T-helper 1 cell treated with Interleukin-12 subunit alpha and Interleukin-12 subunit beta and Interleukin-4 antibody, amounts not matched to agents 30 μg/mL and 1 μg/mL, for 36 hours (primary cell): Measurements from ENCODE around the gene PHF21A.

ENCODE experiments used
- H3K27ac Mint-ChIP-seq: one replicate; pipeline ENCODE4 v1.8.0; 2021; ENCODE audit warnings: mild to moderate bottlenecking, mixed read lengths
- H3K27me3 Mint-ChIP-seq: one replicate; pipeline ENCODE4 v1.8.0; 2021; ENCODE audit warnings: low read depth, mixed read lengths
- H3K36me3 Mint-ChIP-seq: one replicate; pipeline ENCODE4 v1.8.0; 2021; ENCODE audit warnings: low read depth, mixed read lengths
- H3K4me1 Mint-ChIP-seq: one replicate; pipeline ENCODE4 v1.8.0; 2021; ENCODE audit warnings: low read depth, mixed read lengths
- H3K4me3 Mint-ChIP-seq: one replicate; pipeline ENCODE4 v1.8.0; 2021; ENCODE audit warnings: mild to moderate bottlenecking, moderate library complexity, mixed read lengths
- H3K9me3 Mint-ChIP-seq: one replicate; pipeline ENCODE4 v1.8.0; 2021; ENCODE audit warnings: mixed read lengths

Gene PHF21A

GRCh38 chr11:46049325-46049897 is 71.8 kb downstream of the PHF21A start:
- Mint-ChIP-seq H3K27me3 (no peaks in the 10 kb centered on the region), H3K36me3 (peaks cover 18% of the 10 kb centered on the region), H3K27ac (no peak overlapping the region), H3K4me1 (peaks cover 7% of the 10 kb centered on the region), H3K4me3 (no peak overlapping the region), H3K9me3 (no peaks in the 10 kb centered on the region)

DNA sequence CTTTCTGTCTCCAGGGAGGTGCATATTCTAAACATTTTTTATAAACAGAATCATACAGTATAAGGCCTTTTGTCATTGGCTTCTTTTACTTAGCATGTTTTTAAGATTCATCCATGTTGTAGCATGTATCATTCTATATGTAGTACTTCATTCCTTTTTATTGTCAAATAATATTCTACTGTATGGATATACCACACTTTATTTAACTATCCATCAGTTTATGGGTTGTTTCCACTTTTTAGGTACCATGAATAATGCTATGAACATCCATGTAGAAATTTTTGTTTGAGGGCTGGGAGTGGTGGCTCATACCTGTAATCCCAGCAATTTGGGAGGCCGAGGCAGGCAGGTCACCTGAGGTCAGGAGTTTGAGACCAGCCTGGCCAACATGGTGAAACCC is 73.1 kb downstream of the PHF21A start:
- Mint-ChIP-seq H3K27ac (no peak overlapping the region), H3K27me3 (no peaks in the 10 kb centered on the region), H3K9me3 (no peaks in the 10 kb centered on the region), H3K4me1 (peaks cover 7% of the 10 kb centered on the region), H3K4me3 (no peak overlapping the region), H3K36me3 (peaks cover 17% of the 10 kb centered on the region)

DNA sequence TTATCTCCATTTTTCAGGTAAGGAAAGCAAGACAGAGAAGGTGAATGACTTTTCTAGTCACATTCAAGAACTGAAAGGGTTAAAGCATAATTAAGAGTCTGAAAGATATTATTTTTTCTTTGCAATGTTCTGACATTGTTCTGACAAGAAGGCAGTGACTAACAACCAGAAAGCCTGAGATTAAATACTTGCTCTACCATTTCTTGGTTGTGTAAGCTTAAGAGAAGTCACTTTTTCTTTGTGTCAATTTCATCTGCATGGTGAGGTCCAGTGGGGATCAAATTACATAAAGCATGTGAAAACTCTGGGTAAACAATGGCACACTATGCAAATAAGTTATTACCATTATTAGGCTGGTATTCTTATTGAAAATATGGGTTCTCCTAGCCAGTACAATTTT is 73.7 kb downstream of the PHF21A start:
- no peaks in the 10 kb centered on the region for H3K9me3 Mint-ChIP-seq
- H3K27ac Mint-ChIP-seq: no peak overlapping the region
- peaks cover 7% of the 10 kb centered on the region for H3K4me1 Mint-ChIP-seq
- H3K27me3 Mint-ChIP-seq: no peaks in the 10 kb centered on the region
- no peak overlapping the region for H3K4me3 Mint-ChIP-seq
- H3K36me3 Mint-ChIP-seq: peaks cover 17% of the 10 kb centered on the region

DNA sequence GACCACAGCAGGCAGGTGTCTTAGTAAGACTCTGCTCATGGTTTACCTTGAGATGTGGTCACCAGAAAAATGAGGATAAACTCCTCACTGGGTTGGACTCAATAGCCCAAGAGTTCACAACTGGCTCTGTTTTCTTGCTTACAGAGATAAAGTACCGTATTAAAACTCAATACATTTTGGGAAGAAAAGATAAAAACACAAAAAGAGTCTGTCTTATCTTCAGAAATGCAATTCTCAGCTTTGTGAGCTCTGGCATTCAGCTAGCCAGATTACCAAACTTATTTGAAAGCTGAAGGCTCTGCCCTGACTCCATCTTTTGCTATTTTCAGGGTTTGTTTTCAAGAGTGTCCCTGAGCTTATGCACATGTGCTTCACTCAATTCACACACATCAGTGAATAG is 75.4 kb downstream of the PHF21A start:
- H3K27ac Mint-ChIP-seq: no peak overlapping the region
- peaks cover 11% of the 10 kb centered on the region for H3K4me1 Mint-ChIP-seq
- no peak overlapping the region for H3K4me3 Mint-ChIP-seq
- peaks cover 13% of the 10 kb centered on the region for H3K36me3 Mint-ChIP-seq
- no peaks in the 10 kb centered on the region for H3K9me3 Mint-ChIP-seq
- H3K27me3 Mint-ChIP-seq: no peaks in the 10 kb centered on the region

GRCh38 chr11:46044601-46045000 is 76.7 kb downstream of the PHF21A start:
- H3K27ac Mint-ChIP-seq: no peak overlapping the region
- peaks cover 13% of the 10 kb centered on the region for H3K36me3 Mint-ChIP-seq
- H3K27me3 Mint-ChIP-seq: no peaks in the 10 kb centered on the region
- H3K4me3 Mint-ChIP-seq: no peak overlapping the region
- H3K9me3 Mint-ChIP-seq: no peaks in the 10 kb centered on the region
- peaks cover 17% of the 10 kb centered on the region for H3K4me1 Mint-ChIP-seq

GRCh38 chr11:46039990-46040389 is 81.3 kb downstream of the PHF21A start:
- Mint-ChIP-seq H3K27ac (no peak overlapping the region), H3K4me3 (no peak overlapping the region), H3K27me3 (no peaks in the 10 kb centered on the region), H3K36me3 (peaks cover 5% of the 10 kb centered on the region), H3K4me1 (peaks cover 12% of the 10 kb centered on the region), H3K9me3 (no peaks in the 10 kb centered on the region)

- H3K27ac Mint-ChIP-seq: no peak overlapping the region
- no peaks in the 10 kb centered on the region for H3K27me3 Mint-ChIP-seq
- no peak overlapping the region for H3K4me3 Mint-ChIP-seq
- peaks cover 12% of the 10 kb centered on the region for H3K4me1 Mint-ChIP-seq
- H3K9me3 Mint-ChIP-seq: no peaks in the 10 kb centered on the region
- H3K36me3 Mint-ChIP-seq: peaks cover 5% of the 10 kb centered on the region
These were observed 82.7 kb downstream of the PHF21A start for GRCh38 chr11:46038529-46038928.

DNA sequence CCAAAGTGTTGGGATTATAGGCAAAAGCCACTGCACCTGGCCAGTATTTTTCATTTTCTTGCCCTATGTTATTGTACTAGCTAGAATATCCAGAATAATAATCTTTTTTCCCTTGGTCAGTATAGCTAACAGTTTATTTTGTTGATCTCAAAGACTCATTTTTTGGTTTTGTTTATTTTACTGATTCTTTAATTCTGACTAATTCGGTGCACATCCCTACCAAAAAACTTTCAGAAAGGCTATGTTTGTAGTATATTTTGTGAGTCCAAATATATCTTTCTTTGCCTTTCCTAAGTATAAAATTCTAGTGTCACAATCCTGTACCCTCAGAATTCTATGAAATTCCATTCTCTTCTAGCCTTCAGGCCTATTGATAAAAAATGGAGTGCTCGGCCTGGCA is 84.3 kb downstream of the PHF21A start:
- no peaks in the 10 kb centered on the region for H3K9me3 Mint-ChIP-seq
- no peak overlapping the region for H3K27ac Mint-ChIP-seq
- H3K36me3 Mint-ChIP-seq: peaks cover 2% of the 10 kb centered on the region
- no peaks in the 10 kb centered on the region for H3K27me3 Mint-ChIP-seq
- peaks cover 12% of the 10 kb centered on the region for H3K4me1 Mint-ChIP-seq
- no peak overlapping the region for H3K4me3 Mint-ChIP-seq

GRCh38 chr11:46036009-46036408 is 85.2 kb downstream of the PHF21A start:
- Mint-ChIP-seq H3K4me1 (peaks cover 10% of the 10 kb centered on the region), H3K27ac (no peak overlapping the region), H3K27me3 (no peaks in the 10 kb centered on the region), H3K9me3 (no peaks in the 10 kb centered on the region), H3K36me3 (peaks cover 2% of the 10 kb centered on the region), H3K4me3 (no peak overlapping the region)

DNA sequence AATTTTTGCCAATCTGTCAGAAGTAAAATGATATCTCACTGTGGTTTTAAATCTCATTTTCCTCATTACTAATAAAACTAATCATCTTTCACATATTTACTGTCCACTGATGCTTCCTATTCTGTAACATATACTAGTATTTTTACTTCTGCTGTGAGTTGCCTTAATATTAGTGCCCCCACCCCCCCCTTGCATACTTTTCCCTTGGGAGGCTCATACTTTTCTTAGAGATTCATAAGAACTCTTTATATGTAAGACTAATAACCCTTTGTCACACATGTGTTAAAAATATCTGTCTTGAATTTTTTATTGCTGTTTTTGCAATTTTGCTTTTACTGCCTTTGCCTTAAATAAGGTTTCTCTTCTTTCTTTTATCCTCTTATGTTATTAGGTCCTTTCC is 87.2 kb downstream of the PHF21A start:
- Mint-ChIP-seq H3K27me3 (no peaks in the 10 kb centered on the region), H3K27ac (no peak overlapping the region)

GRCh38 chr11:46026606-46027293 is 94.5 kb downstream of the PHF21A start:
- Mint-ChIP-seq H3K4me3 (no peak overlapping the region), H3K27ac (no peak overlapping the region), H3K36me3 (peaks cover 1% of the 10 kb centered on the region), H3K4me1 (no peaks in the 10 kb centered on the region), H3K9me3 (no peaks in the 10 kb centered on the region), H3K27me3 (no peaks in the 10 kb centered on the region)

More for the DNA sequence above, 87.2 kb downstream of the PHF21A start:
- Mint-ChIP-seq H3K9me3 (no peaks in the 10 kb centered on the region), H3K4me3 (no peak overlapping the region), H3K4me1 (peaks cover 2% of the 10 kb centered on the region), H3K36me3 (peaks cover 2% of the 10 kb centered on the region)

DNA sequence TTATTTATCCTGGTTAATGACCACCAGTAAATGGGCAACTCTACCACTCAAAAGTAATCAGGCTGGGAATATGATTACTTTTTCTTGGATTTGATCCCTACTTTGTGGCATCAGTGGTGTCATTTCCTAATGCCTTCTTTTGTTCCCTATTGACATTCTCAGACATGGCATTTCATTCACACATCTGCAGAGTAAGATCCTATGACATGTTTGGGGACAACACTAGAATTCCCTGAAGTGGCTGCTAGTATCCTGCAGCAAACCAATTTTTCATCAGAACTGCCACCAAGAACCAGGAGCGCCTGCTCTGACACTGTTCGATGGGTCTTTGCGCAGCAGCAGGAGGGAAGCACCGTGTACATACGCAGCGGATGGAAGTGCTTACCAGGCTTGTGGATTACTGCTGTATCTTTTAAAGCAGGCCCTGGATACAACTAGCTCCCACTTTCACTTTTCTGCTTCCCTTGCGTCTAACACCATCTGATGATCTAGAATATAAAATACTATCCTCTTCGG is 101.1 kb downstream of the PHF21A start:
- no peaks in the 10 kb centered on the region for H3K27me3 Mint-ChIP-seq
- H3K27ac Mint-ChIP-seq: no peak overlapping the region

DNA sequence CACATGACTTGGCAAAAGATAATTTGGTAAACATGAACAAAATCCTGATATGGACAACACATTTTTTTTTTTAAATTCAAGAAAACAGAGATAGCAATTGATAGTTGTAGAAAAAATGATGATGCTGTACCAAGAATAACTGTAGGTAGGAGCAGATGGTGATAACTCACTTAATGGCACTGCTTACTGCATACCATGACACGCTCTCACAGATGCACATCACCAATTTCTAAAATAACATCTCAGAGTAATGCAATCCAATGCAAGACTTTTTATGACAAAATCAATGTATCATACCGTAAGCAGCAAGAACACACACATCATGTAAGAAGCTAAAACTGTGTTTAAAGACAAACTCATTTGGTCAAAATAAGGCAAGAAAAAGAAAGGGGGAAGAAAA is 102.6 kb downstream of the PHF21A start:
- H3K4me3 Mint-ChIP-seq: no peak overlapping the region
- H3K36me3 Mint-ChIP-seq: peaks cover 12% of the 10 kb centered on the region
- no peaks in the 10 kb centered on the region for H3K4me1 Mint-ChIP-seq
- H3K27ac Mint-ChIP-seq: no peak overlapping the region
- H3K27me3 Mint-ChIP-seq: no peaks in the 10 kb centered on the region
- H3K9me3 Mint-ChIP-seq: no peaks in the 10 kb centered on the region

More for the DNA sequence above, 101.1 kb downstream of the PHF21A start:
- Mint-ChIP-seq H3K36me3 (peaks cover 9% of the 10 kb centered on the region), H3K9me3 (no peaks in the 10 kb centered on the region), H3K4me3 (no peak overlapping the region), H3K4me1 (no peaks in the 10 kb centered on the region)

DNA sequence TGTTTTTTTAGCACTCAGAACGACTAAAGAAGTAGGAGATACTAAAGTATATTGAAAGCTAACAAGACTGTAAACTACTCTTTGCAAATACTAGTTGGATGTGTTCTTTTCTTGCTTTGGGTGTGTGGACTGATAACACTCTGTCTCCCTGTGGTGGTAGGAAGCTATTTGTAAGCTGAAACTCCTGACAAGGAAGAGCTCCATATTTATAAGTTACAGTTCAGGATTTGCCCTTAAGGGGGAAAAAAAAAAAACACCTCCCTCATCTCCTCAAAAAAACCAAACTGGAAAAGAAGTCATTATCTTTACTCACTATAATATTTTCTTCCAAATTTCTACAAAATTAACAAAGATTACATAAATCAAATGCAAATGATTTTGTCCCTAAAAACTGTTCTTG is 103.9 kb downstream of the PHF21A start:
- Mint-ChIP-seq H3K4me3 (no peak overlapping the region), H3K36me3 (peaks cover 12% of the 10 kb centered on the region), H3K27ac (no peak overlapping the region), H3K27me3 (no peaks in the 10 kb centered on the region), H3K4me1 (no peaks in the 10 kb centered on the region), H3K9me3 (no peaks in the 10 kb centered on the region)

- H3K36me3 Mint-ChIP-seq: peaks cover 6% of the 10 kb centered on the region
- H3K4me1 Mint-ChIP-seq: no peaks in the 10 kb centered on the region
- no peaks in the 10 kb centered on the region for H3K9me3 Mint-ChIP-seq
- no peak overlapping the region for H3K4me3 Mint-ChIP-seq
- no peaks in the 10 kb centered on the region for H3K27me3 Mint-ChIP-seq
- no peak overlapping the region for H3K27ac Mint-ChIP-seq
These were observed 105.3 kb downstream of the PHF21A start for GRCh38 chr11:46015941-46016340.
